Loucy (cell line): ENCODE results near the gene LOXL1.

ENCODE experiments used
- H2AFZ ChIP-seq: fragments of 200-600 bp; sonication (generic); 2 replicates; pipeline ENCODE4 v1.6.0; 2016; ENCODE audit warnings: antibody characterized with exemption, mild to moderate bottlenecking, low read length, moderate library complexity
- H3F3A ChIP-seq: fragments of 200-600 bp; 2 replicates; pipeline ENCODE4 v1.6.0; 2016; ENCODE audit warnings: antibody characterized with exemption, low read depth, mild to moderate bottlenecking
- H3K27me3 ChIP-seq: fragments of 200-600 bp; sonication (generic); 2 replicates; pipeline ENCODE4 v1.6.1; 2014; ENCODE audit warnings: low read length, mild to moderate bottlenecking; ENCODE audit not compliant: insufficient read depth, poor library complexity, severe bottlenecking
- H3K36me3 ChIP-seq: fragments of 200-600 bp; sonication (generic); 2 replicates; pipeline ENCODE4 v1.6.1; 2016; ENCODE audit warnings: low read length; ENCODE audit not compliant: insufficient read depth
- H3K4me1 ChIP-seq: fragments of 200-600 bp; sonication (generic); 2 replicates; pipeline ENCODE4 v1.5.1; 2014; ENCODE audit warnings: low read length, mild to moderate bottlenecking; ENCODE audit not compliant: insufficient read depth, poor library complexity, severe bottlenecking
- H3K4me2 ChIP-seq: fragments of 200-600 bp; sonication (generic); 2 replicates; pipeline ENCODE4 v1.6.0; 2014; ENCODE audit warnings: antibody characterized with exemption, low read length, low read depth, mild to moderate bottlenecking; ENCODE audit not compliant: poor library complexity, severe bottlenecking
- H3K4me3 ChIP-seq: fragments of 200-600 bp; sonication (generic); 2 replicates; pipeline ENCODE4 v1.5.1; 2014; ENCODE audit warnings: low read length, mild to moderate bottlenecking, mixed read lengths; ENCODE audit not compliant: poor library complexity, severe bottlenecking
- H3K79me2 ChIP-seq: fragments of 200-600 bp; sonication (generic); 2 replicates; pipeline ENCODE4 v1.6.1; 2014; ENCODE audit warnings: low read length; ENCODE audit not compliant: insufficient read depth
- H3K9ac ChIP-seq: fragments of 200-600 bp; sonication (generic); 2 replicates; pipeline ENCODE4 v1.6.0; 2014; ENCODE audit warnings: mild to moderate bottlenecking, low read depth, low read length, moderate library complexity; ENCODE audit not compliant: poor library complexity, severe bottlenecking
- H3K9me2 ChIP-seq: fragments of 200-600 bp; sonication (generic); replicated peaks from 2 replicates; pipeline ENCODE4 v1.6.1; 2016; ENCODE audit warnings: low read depth, low read length, mixed read lengths
- H3K9me3 ChIP-seq: fragments of 200-600 bp; sonication (generic); 2 replicates; pipeline ENCODE4 v1.6.1; 2014; ENCODE audit warnings: mild to moderate bottlenecking, antibody characterized with exemption, low read length, low read depth; ENCODE audit not compliant: insufficient read depth
- H4K20me1 ChIP-seq: fragments of 200-600 bp; sonication (generic); 2 replicates; pipeline ENCODE4 v1.6.0; 2014; ENCODE audit warnings: antibody characterized with exemption, low read length, mild to moderate bottlenecking; ENCODE audit not compliant: insufficient read depth, poor library complexity, severe bottlenecking
- CTCF ChIP-seq: fragments of 200-600 bp; sonication (generic); conservative IDR thresholded peaks from 2 replicates; pipeline ENCODE4 v1.5.1; 2014; ENCODE audit warnings: mild to moderate bottlenecking, antibody characterized with exemption, low read length
- EZH2phosphoT487 ChIP-seq: fragments of 200-600 bp; IDR thresholded peaks from 2 replicates; pipeline ENCODE4 v1.6.1; 2018; ENCODE audit warnings: antibody characterized with exemption, mild to moderate bottlenecking, moderate library complexity, borderline replicate concordance

Gene LOXL1

GRCh38 chr15:73996267-73996666 is 70.0 kb downstream of the LOXL1 start:
- peaks cover 52% of the 10 kb centered on the region for H4K20me1 ChIP-seq
- peak overlapping the region; percentile 96 for H3K4me2 ChIP-seq
- peaks cover 4% of the 10 kb centered on the region for H3K27me3 ChIP-seq
- H3K4me1 ChIP-seq = peaks cover 59% of the 10 kb centered on the region
- H3K9me2 ChIP-seq = no peaks in the 10 kb centered on the region
- H3K79me2 ChIP-seq = peaks cover 66% of the 10 kb centered on the region
- peak overlapping the region; percentile 98 for H3K9ac ChIP-seq
- TF ChIP-seq EZH2phosphoT487 (no peak), CTCF (no peak)
- no peak overlapping the region for H2AFZ ChIP-seq
- H3K4me3 ChIP-seq = peak overlapping the region; percentile 90
- peaks cover 4% of the 10 kb centered on the region; the same call in 1 of the 2 replicates for H3F3A ChIP-seq
- peaks cover 10% of the 10 kb centered on the region; the same call in 1 of the 2 replicates for H3K36me3 ChIP-seq
- H3K9me3 ChIP-seq = no peaks in the 10 kb centered on the region

DNA sequence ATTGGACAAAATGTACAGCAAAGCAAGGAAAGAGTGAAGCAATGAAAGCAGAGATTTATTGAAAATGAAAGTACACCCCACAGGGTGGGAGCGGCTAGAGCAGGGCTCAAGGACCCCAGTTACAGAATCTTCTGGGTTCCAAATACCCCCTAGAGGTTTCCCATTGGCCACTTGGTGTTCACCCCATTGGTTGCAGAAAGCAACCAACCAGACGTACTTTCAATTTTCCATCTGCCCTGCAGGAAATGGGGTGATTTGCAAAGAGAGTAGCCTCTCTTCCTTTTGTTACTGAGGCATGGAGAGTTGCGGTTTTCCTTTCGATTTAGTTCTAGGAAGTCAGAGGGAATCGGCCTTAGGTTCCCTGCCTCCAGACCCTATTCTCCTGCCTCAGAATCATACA is 70.7 kb downstream of the LOXL1 start:
- peaks cover 56% of the 10 kb centered on the region for H4K20me1 ChIP-seq
- H3F3A ChIP-seq = peaks cover 4% of the 10 kb centered on the region; the same call in 1 of the 2 replicates
- H3K9me2 ChIP-seq = no peaks in the 10 kb centered on the region
- H3K9ac ChIP-seq = peak overlapping the region; percentile 98
- peaks cover 55% of the 10 kb centered on the region for H3K4me1 ChIP-seq
- peaks cover 73% of the 10 kb centered on the region for H3K79me2 ChIP-seq
- peak overlapping the region; percentile 90 for H3K4me3 ChIP-seq
- H3K27me3 ChIP-seq = peaks cover 4% of the 10 kb centered on the region
- no peak overlapping the region for H2AFZ ChIP-seq
- peak overlapping the region; percentile 96 for H3K4me2 ChIP-seq
- H3K9me3 ChIP-seq = no peaks in the 10 kb centered on the region
- no peak for TF ChIP-seq EZH2phosphoT487
- no peak for TF ChIP-seq CTCF
- peaks cover 15% of the 10 kb centered on the region; the same call in 1 of the 2 replicates for H3K36me3 ChIP-seq

- H3K36me3 ChIP-seq = peaks cover 23% of the 10 kb centered on the region; the same call in 1 of the 2 replicates
- H3F3A ChIP-seq = peaks cover 4% of the 10 kb centered on the region; the same call in 1 of the 2 replicates
- TF ChIP-seq EZH2phosphoT487 (no peak), CTCF (no peak)
- no peak overlapping the region for H2AFZ ChIP-seq
- H3K9me2 ChIP-seq = no peaks in the 10 kb centered on the region
- H3K4me3 ChIP-seq = peak overlapping the region; percentile 90
- H4K20me1 ChIP-seq = peaks cover 61% of the 10 kb centered on the region
- H3K27me3 ChIP-seq = peaks cover 4% of the 10 kb centered on the region
- H3K9me3 ChIP-seq = no peaks in the 10 kb centered on the region
- H3K79me2 ChIP-seq = peaks cover 80% of the 10 kb centered on the region
- peaks cover 47% of the 10 kb centered on the region for H3K4me1 ChIP-seq
- peak overlapping the region; percentile 98 for H3K9ac ChIP-seq
- H3K4me2 ChIP-seq = peak overlapping the region; percentile 96
Measured at GRCh38 chr15:73997986-73998385, 71.7 kb downstream of the LOXL1 start.
